Ecto neural progenitor cell (in vitro differentiated cells): ENCODE results near the gene PAIP2.
"Not testable (repeated sequence)": the region's sequence is repeated elsewhere in the genome, so short reads cannot be mapped to it uniquely, and the experiment has no call there.

ENCODE experiments used
- DNase-seq: peaks from one replicate; pipeline ENCODE4 v3.0.0-alpha.2; 2018; ENCODE audit warnings: low spot score

Gene PAIP2

GRCh38 chr5:139341689-139342422, at the start of gene PAIP2:
Gene PAIP2 (plus strand): TSS chr5:139341854. CDS start chr5:139363785, 21,931 bp downstream.
- DNase-seq = peak; percentile 98

GRCh38 chr5:139293202-139293506, 48.5 kb upstream of the PAIP2 start:
- DNase-seq = no peak

- DNase-seq = peak; percentile 98
Measured at GRCh38 chr5:139293507-139294373, 47.9 kb upstream of the PAIP2 start, which contains the start of gene MATR3. Gene MATR3 (plus strand): TSS chr5:139293740. CDS start chr5:139307416, 13,676 bp downstream.

GRCh38 chr5:139294374-139295165, 47.1 kb upstream of the PAIP2 start:
- DNase-seq = peak; percentile 88

- no peak for DNase-seq
Measured at GRCh38 chr5:139295346-139296057, 46.2 kb upstream of the PAIP2 start.

GRCh38 chr5:139296198-139296597, 45.5 kb upstream of the PAIP2 start:
- no peak for DNase-seq

GRCh38 chr5:139296862-139297326, 44.8 kb upstream of the PAIP2 start:
- DNase-seq = no peak

GRCh38 chr5:139297439-139298133, 44.1 kb upstream of the PAIP2 start:
- DNase-seq = no peak

GRCh38 chr5:139298242-139298641, 43.4 kb upstream of the PAIP2 start:
- no peak for DNase-seq

GRCh38 chr5:139299486-139299885, 42.2 kb upstream of the PAIP2 start:
- DNase-seq = no peak

GRCh38 chr5:139301808-139302499, 39.7 kb upstream of the PAIP2 start:
- DNase-seq = no peak

- no peak for DNase-seq
Measured at GRCh38 chr5:139304391-139305324, 37.0 kb upstream of the PAIP2 start.

GRCh38 chr5:139306197-139306596, 35.5 kb upstream of the PAIP2 start:
- no peak for DNase-seq

- DNase-seq = no peak
Measured at GRCh38 chr5:139306628-139307379, 34.9 kb upstream of the PAIP2 start.

GRCh38 chr5:139308797-139309196, 32.9 kb upstream of the PAIP2 start:
- DNase-seq = no peak

GRCh38 chr5:139310715-139311186, 30.9 kb upstream of the PAIP2 start:
- not testable (repeated sequence) for DNase-seq

- no peak for DNase-seq
Measured at GRCh38 chr5:139312075-139312474, 29.6 kb upstream of the PAIP2 start.

- no peak for DNase-seq
Measured at GRCh38 chr5:139314276-139314675, 27.4 kb upstream of the PAIP2 start.
